HG03342 (cell line): ENCODE data around the gene TSGA10IP.

ENCODE experiments used
- ATAC-seq: cut with Tn5 transposase; IDR thresholded peaks from one replicate; pipeline ENCODE4 v1.9.1; 2021; ENCODE audit warnings: mild to moderate bottlenecking, moderate library complexity; ENCODE audit not compliant: unreplicated experiment

Gene TSGA10IP

GRCh38 chr11:66003291-66003690, 58.0 kb downstream of the TSGA10IP start:
- ATAC-seq: no peak

GRCh38 chr11:66004186-66004585, 58.9 kb downstream of the TSGA10IP start:
- no peak for ATAC-seq

GRCh38 chr11:66006134-66006890, 61.0 kb downstream of the TSGA10IP start:
- ATAC-seq: no peak

- ATAC-seq: no peak
Measured at GRCh38 chr11:66006891-66007176, 61.6 kb downstream of the TSGA10IP start.

- no peak for ATAC-seq
Measured at GRCh38 chr11:66007201-66007634, 61.9 kb downstream of the TSGA10IP start.

GRCh38 chr11:66008095-66008467, 62.8 kb downstream of the TSGA10IP start:
- no peak for ATAC-seq

GRCh38 chr11:66008468-66009101, 63.3 kb downstream of the TSGA10IP start:
- no peak for ATAC-seq
